Neural progenitor cell (in vitro differentiated cells): ENCODE results near the gene HOXC13. TPM values are rescaled to one million over a fixed set of nuclear protein-coding genes. Genes with fewer than 3 reads are reported as not detected.

ENCODE experiments used
- DNase-seq: peaks from one replicate; pipeline ENCODE4 v3.0.0-alpha.2; 2016; ENCODE audit warnings: low spot score
- H2AFZ ChIP-seq: fragments of 200-600 bp; sonication (generic); replicated peaks from 2 replicates; pipeline ENCODE4 v1.6.1; 2016; ENCODE audit warnings: antibody characterized with exemption
- H3F3A ChIP-seq: fragments of 200-600 bp; sonication (generic); 2 replicates; pipeline ENCODE4 v1.6.1; 2016; ENCODE audit warnings: antibody characterized with exemption, low read depth
- H3K27ac ChIP-seq: fragments of 200-600 bp; sonication (generic); 2 replicates; pipeline ENCODE4 v1.5.1; 2016; ENCODE audit warnings: mild to moderate bottlenecking
- H3K27me3 ChIP-seq: fragments of 200-600 bp; sonication (generic); 2 replicates; pipeline ENCODE4 v1.6.1; 2016; ENCODE audit warnings: mild to moderate bottlenecking, moderate library complexity
- H3K36me3 ChIP-seq: fragments of 200-600 bp; sonication (generic); 2 replicates; pipeline ENCODE4 v1.5.1; 2016
- H3K4me1 ChIP-seq: fragments of 200-600 bp; sonication (generic); 2 replicates; pipeline ENCODE4 v1.6.1; 2016; ENCODE audit warnings: mixed run types
- H3K4me2 ChIP-seq: fragments of 200-600 bp; sonication (generic); 2 replicates; pipeline ENCODE4 v1.6.1; 2016
- H3K4me3 ChIP-seq: fragments of 200-600 bp; sonication (generic); 2 replicates; pipeline ENCODE4 v1.5.1; 2016
- H3K79me2 ChIP-seq: fragments of 200-600 bp; sonication (generic); 2 replicates; pipeline ENCODE4 v1.6.1; 2016; ENCODE audit warnings: low read depth
- H3K9ac ChIP-seq: fragments of 200-600 bp; sonication (generic); 2 replicates; pipeline ENCODE4 v1.6.1; 2016
- H3K9me3 ChIP-seq: fragments of 200-600 bp; sonication (generic); 2 replicates; pipeline ENCODE4 v1.5.1; 2016; ENCODE audit warnings: low read depth
- H4K20me1 ChIP-seq: fragments of 200-600 bp; sonication (generic); 2 replicates; pipeline ENCODE4 v1.6.1; 2016; ENCODE audit warnings: low read depth
- H3K27ac Mint-ChIP-seq: 3 replicates; pipeline ENCODE4 v1.8.0; 2021; ENCODE audit warnings: mixed read lengths
- H3K27me3 Mint-ChIP-seq: 2 replicates; pipeline ENCODE4 v1.8.0; 2022; ENCODE audit warnings: low read depth, mild to moderate bottlenecking, inconsistent platforms, moderate library complexity, mixed read lengths; ENCODE audit not compliant: insufficient read depth
- H3K36me3 Mint-ChIP-seq: 3 replicates; pipeline ENCODE4 v1.8.0; 2021; ENCODE audit warnings: mixed read lengths
- H3K4me1 Mint-ChIP-seq: 3 replicates; pipeline ENCODE4 v1.8.0; 2021; ENCODE audit warnings: mixed read lengths
- H3K4me3 Mint-ChIP-seq: 3 replicates; pipeline ENCODE4 v1.8.0; 2021; ENCODE audit warnings: mild to moderate bottlenecking, moderate library complexity, mixed read lengths
- H3K9me3 Mint-ChIP-seq: 3 replicates; pipeline ENCODE4 v1.8.0; 2020; ENCODE audit warnings: mixed read lengths
- EZH2 ChIP-seq: fragments of 200-600 bp; sonication (generic); IDR thresholded peaks from 2 replicates; pipeline ENCODE4 v1.6.1; 2017; ENCODE audit warnings: antibody characterized with exemption, mild to moderate bottlenecking, moderate library complexity
- EZH2phosphoT487 ChIP-seq: fragments of 200-600 bp; sonication (generic); IDR thresholded peaks from 2 replicates; pipeline ENCODE4 v1.6.1; 2017; ENCODE audit warnings: antibody characterized with exemption
- total RNA-seq: library from RNA; depleted of rRNA; stranded (reverse); fragments of >200 nt; gene quantifications from 2 replicates; pipeline ENCODE4 v1.2.3, GENCODE V29; 2015; ENCODE audit warnings: low replicate concordance
- TF ChIP-seq, protein P1 (sequence below): fragments of 200-600 bp; sonication (generic); IDR thresholded peaks from 2 replicates; pipeline ENCODE4 v1.5.1; 2017; ENCODE audit warnings: antibody characterized with exemption, mild to moderate bottlenecking

Gene HOXC13, protein sequence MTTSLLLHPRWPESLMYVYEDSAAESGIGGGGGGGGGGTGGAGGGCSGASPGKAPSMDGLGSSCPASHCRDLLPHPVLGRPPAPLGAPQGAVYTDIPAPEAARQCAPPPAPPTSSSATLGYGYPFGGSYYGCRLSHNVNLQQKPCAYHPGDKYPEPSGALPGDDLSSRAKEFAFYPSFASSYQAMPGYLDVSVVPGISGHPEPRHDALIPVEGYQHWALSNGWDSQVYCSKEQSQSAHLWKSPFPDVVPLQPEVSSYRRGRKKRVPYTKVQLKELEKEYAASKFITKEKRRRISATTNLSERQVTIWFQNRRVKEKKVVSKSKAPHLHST
- total RNA-seq, result not detected in 2 replicates

DNA sequence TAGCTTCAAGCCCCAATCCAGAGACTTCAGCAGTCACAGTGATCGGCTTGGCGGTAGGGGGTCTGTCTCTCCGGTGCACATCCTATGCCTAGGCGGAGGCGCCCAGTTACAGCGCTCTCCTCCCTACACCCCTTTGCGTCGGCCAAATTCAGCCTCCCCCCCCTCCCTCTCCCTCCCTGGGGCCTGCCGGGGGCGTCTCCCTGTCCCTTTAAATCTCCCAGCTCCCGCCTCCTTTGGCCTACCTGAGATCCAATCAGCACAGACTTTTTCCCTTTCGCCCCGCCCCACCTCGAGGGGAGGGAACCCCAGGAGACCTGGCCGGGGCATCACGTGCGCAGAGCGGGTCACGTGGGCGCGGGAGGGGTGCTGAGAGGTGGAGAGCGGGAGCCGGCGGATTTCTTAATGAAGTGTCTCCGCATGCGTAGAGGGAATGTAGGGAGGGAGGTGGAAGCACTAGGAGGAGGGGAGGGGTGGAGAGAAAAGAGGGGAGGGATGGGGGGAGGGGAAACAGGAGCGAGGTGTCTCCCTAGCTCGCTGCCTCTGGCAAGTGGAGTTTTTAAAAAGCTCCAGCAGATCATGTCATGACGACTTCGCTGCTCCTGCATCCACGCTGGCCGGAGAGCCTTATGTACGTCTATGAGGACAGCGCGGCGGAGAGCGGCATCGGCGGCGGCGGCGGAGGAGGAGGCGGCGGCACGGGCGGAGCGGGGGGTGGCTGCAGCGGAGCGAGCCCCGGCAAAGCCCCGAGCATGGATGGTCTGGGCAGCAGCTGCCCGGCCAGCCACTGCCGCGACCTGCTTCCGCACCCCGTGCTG lies at the start of gene HOXC13:
HOXC13 (plus strand) TSS at position 506 of the 815 bp plus-strand sequence; CDS start at position 582, 76 bp downstream.
- Histone ChIP-seq H3K4me1 (no peaks in the 10 kb centered on the region), H3K27me3 (peaks cover 100% of the 10 kb centered on the region), H3K9ac (no peak within 1 kb of the TSS), H3K9me3 (no peaks in the 10 kb centered on the region), H2AFZ (no peak within 1 kb of the TSS), H3K4me2 (peak within 1 kb of the TSS; percentile 13), H3F3A (no peaks in the 10 kb centered on the region), H4K20me1 (peaks cover 25% of the 10 kb centered on the region), H3K79me2 (no peaks in the 10 kb centered on the region), H3K4me3 (no peak within 1 kb of the TSS), H3K27ac (no peak within 1 kb of the TSS), H3K36me3 (no peaks in the 10 kb centered on the region)
- DNase-seq, result peak; percentile 83
- Mint-ChIP-seq H3K9me3 (peaks cover 20% of the 10 kb centered on the region), H3K4me3 (peak within 1 kb of the TSS; percentile 48), H3K36me3 (no peaks in the 10 kb centered on the region), H3K27me3 (peaks cover 91% of the 10 kb centered on the region), H3K4me1 (no peaks in the 10 kb centered on the region), H3K27ac (no peak within 1 kb of the TSS)
- TF ChIP-seq, protein P1, sequence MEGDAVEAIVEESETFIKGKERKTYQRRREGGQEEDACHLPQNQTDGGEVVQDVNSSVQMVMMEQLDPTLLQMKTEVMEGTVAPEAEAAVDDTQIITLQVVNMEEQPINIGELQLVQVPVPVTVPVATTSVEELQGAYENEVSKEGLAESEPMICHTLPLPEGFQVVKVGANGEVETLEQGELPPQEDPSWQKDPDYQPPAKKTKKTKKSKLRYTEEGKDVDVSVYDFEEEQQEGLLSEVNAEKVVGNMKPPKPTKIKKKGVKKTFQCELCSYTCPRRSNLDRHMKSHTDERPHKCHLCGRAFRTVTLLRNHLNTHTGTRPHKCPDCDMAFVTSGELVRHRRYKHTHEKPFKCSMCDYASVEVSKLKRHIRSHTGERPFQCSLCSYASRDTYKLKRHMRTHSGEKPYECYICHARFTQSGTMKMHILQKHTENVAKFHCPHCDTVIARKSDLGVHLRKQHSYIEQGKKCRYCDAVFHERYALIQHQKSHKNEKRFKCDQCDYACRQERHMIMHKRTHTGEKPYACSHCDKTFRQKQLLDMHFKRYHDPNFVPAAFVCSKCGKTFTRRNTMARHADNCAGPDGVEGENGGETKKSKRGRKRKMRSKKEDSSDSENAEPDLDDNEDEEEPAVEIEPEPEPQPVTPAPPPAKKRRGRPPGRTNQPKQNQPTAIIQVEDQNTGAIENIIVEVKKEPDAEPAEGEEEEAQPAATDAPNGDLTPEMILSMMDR, result no peak
- TF ChIP-seq EZH2 (peak; percentile 91), EZH2phosphoT487 (peak; percentile 55)

DNA sequence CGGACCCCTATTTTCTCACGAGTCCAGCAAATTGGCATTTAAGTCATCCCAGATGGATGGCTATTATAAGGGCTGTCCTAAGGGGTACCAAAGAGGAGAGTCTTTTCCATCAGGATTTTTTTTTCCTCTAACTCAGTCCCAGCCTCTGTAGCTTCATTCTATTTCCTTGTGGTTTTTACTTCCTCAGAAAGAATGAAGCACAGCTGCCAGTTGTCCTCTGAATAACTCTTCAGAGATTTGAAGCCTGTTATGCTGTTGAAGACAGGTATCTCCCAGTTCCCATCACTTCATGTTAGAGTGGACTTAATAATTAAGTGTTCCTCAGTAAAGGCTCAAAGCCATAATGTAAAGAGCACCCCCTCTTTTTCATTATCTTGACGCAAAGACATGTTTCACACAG lies 48.5 kb upstream of the HOXC13 start:
- Histone ChIP-seq H3K27me3 (peaks cover 98% of the 10 kb centered on the region), H3K79me2 (no peaks in the 10 kb centered on the region), H3K4me2 (no peak overlapping the region), H3K9me3 (no peaks in the 10 kb centered on the region), H3K4me3 (no peak overlapping the region), H3K4me1 (no peaks in the 10 kb centered on the region), H3K36me3 (no peaks in the 10 kb centered on the region), H4K20me1 (no peaks in the 10 kb centered on the region), H2AFZ (no peak overlapping the region), H3K27ac (no peak overlapping the region), H3K9ac (no peak overlapping the region), H3F3A (no peaks in the 10 kb centered on the region)
- H3K4me3 Mint-ChIP-seq, result no peak overlapping the region
- no peaks in the 10 kb centered on the region for H3K9me3 Mint-ChIP-seq
- TF ChIP-seq, protein P1, result no peak
- no peak for TF ChIP-seq EZH2
- no peak for TF ChIP-seq EZH2phosphoT487
- H3K36me3 Mint-ChIP-seq, result no peaks in the 10 kb centered on the region
- no peaks in the 10 kb centered on the region for H3K4me1 Mint-ChIP-seq
- no peak for DNase-seq
- H3K27me3 Mint-ChIP-seq, result peaks cover 12% of the 10 kb centered on the region
- no peak overlapping the region for H3K27ac Mint-ChIP-seq

DNA sequence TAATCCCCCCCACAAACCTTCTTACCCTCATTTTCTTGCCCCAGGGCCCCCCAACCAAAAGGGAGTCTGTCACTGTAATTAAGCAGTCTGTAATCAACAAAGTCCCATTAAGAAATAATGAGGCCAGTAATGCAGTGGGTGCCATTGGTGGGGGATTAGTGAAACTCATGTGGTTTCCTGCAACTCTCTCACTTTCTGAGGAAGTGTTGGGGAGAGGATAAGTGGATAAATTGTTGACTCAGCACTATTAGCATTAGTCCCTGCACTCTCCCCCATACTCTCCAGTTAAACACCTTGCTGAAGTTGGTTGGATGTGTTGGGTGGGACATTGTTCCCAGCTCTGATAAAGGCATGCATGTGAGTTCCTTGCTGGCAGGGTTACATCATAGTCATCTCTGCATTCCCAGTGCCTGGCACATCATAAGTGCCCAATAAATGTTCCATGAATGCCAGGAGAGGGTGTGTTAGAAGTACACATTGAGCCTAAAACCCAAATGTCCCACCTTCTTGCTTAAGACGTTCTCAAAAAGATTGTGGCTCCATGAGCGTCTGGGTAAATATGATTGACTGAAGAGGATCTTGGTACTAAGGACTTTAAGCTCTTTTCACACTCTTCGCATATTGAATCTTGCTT lies 45.8 kb upstream of the HOXC13 start:
- H3F3A ChIP-seq, result no peaks in the 10 kb centered on the region
- H3K4me3 ChIP-seq, result no peak overlapping the region
- Mint-ChIP-seq H3K27me3 (peaks cover 21% of the 10 kb centered on the region), H3K27ac (no peak overlapping the region), H3K36me3 (no peaks in the 10 kb centered on the region), H3K4me1 (no peaks in the 10 kb centered on the region), H3K9me3 (no peaks in the 10 kb centered on the region), H3K4me3 (no peak overlapping the region)
- H3K4me2 ChIP-seq, result no peak overlapping the region
- H4K20me1 ChIP-seq, result no peaks in the 10 kb centered on the region
- no peaks in the 10 kb centered on the region for H3K9me3 ChIP-seq
- DNase-seq, result no peak
- H2AFZ ChIP-seq, result no peak overlapping the region
- TF ChIP-seq EZH2phosphoT487, result no peak
- no peak for TF ChIP-seq EZH2
- TF ChIP-seq, protein P1, result no peak
- H3K27ac ChIP-seq, result no peak overlapping the region
- peaks cover 96% of the 10 kb centered on the region for H3K27me3 ChIP-seq
- no peaks in the 10 kb centered on the region for H3K4me1 ChIP-seq
- no peaks in the 10 kb centered on the region for H3K79me2 ChIP-seq
- no peak overlapping the region for H3K9ac ChIP-seq
- H3K36me3 ChIP-seq, result no peaks in the 10 kb centered on the region
